Natural killer cell (primary cell): ENCODE measurements around the gene MPRIP. TPM values are rescaled to one million over a fixed set of nuclear protein-coding genes. Genes with fewer than 3 reads are reported as not detected.

ENCODE experiments used
- ATAC-seq, 3 donors: fragments of 150-1000 bp in 2 of 3; fragments of 200-7000 bp in 1 of 3; cut with Tn5 transposase; 1 replicate in 1 of 3; 2 replicates in 2 of 3; pipeline ENCODE4 v1.10.0; 2021; ENCODE audit warnings: mild to moderate bottlenecking in 2 of 3, moderate library complexity in 2 of 3
- DNase-seq, 2 donors: peaks; one replicate each; pipeline versions ENCODE4 v3.0.0 to v3.0.0-alpha.2; 2013 to 2021; ENCODE audit warnings: mixed read lengths in 1 of 2
- H3K27ac ChIP-seq: one replicate; pipeline ENCODE4 v1.5.1; 2013; ENCODE audit warnings: mild to moderate bottlenecking, low read length
- H3K27me3 ChIP-seq: one replicate; pipeline ENCODE4 v1.6.1; 2013; ENCODE audit warnings: low read length; ENCODE audit not compliant: control insufficient read depth, insufficient read depth
- H3K36me3 ChIP-seq: one replicate; pipeline ENCODE4 v1.6.1; 2013; ENCODE audit warnings: low read length; ENCODE audit not compliant: control insufficient read depth, insufficient read depth
- H3K4me1 ChIP-seq: one replicate; pipeline ENCODE4 v1.6.1; 2013; ENCODE audit warnings: low read length; ENCODE audit not compliant: control insufficient read depth, insufficient read depth
- H3K4me3 ChIP-seq: one replicate; pipeline ENCODE4 v1.5.1; 2013; ENCODE audit warnings: low read length
- H3K9me3 ChIP-seq: one replicate; pipeline ENCODE4 v1.6.1; 2013; ENCODE audit warnings: low read length; ENCODE audit not compliant: control insufficient read depth, insufficient read depth
- H3K27ac Mint-ChIP-seq, 2 donors: one replicate each; pipeline ENCODE4 v1.8.0; 2022; ENCODE audit warnings: mild to moderate bottlenecking in 2 of 2, mixed read lengths in 2 of 2, moderate library complexity in 1 of 2
- H3K27me3 Mint-ChIP-seq, 2 donors: one replicate each; pipeline ENCODE4 v1.8.0; 2022; ENCODE audit warnings: low read depth in 2 of 2, mixed read lengths in 2 of 2
- H3K36me3 Mint-ChIP-seq: one replicate; pipeline ENCODE4 v1.8.0; 2022; ENCODE audit warnings: mixed read lengths
- H3K4me1 Mint-ChIP-seq, 2 donors: one replicate each; pipeline ENCODE4 v1.8.0; 2022; ENCODE audit warnings: mixed read lengths in 2 of 2
- H3K4me3 Mint-ChIP-seq: one replicate; pipeline ENCODE4 v1.8.0; 2022; ENCODE audit warnings: mild to moderate bottlenecking, moderate library complexity, mixed read lengths
- H3K9me3 Mint-ChIP-seq, 2 donors: one replicate each; pipeline ENCODE4 v1.8.0; 2022; ENCODE audit warnings: mixed read lengths in 2 of 2
- WGBS: methylation state at CpG from one replicate; pipeline ENCODE4 v1.1.7; 2013; ENCODE audit warnings: missing lambda C conversion rate; ENCODE audit not compliant: insufficient coverage; 5-methylcytosine and 5-hydroxymethylcytosine counted together
- intact Hi-C: fragments of 100-400 bp; cut with micrococcal nuclease; formaldehyde crosslinking; loops from one replicate; pipeline ENCODE4 v1.14.2; 2022
- total RNA-seq, 4 donors: library from RNA; stranded (reverse); fragments of 120-200 nt in 1 of 4; gene quantifications; one replicate each; pipeline versions ENCODE4 v1.2.3 to v1.2.4, GENCODE V29; 2013 to 2022
- TF ChIP-seq, protein P1 (sequence below): fragments of 200-600 bp; IDR thresholded peaks from one replicate; pipeline ENCODE4 v1.8.0; 2022; ENCODE audit warnings: antibody characterized with exemption

Gene MPRIP
- total RNA-seq, 3 donors from 2014 or later (not counting 1 experiment from before 2014, with no cell fraction given) = 225 to 272 (median 229) TPM

DNA sequence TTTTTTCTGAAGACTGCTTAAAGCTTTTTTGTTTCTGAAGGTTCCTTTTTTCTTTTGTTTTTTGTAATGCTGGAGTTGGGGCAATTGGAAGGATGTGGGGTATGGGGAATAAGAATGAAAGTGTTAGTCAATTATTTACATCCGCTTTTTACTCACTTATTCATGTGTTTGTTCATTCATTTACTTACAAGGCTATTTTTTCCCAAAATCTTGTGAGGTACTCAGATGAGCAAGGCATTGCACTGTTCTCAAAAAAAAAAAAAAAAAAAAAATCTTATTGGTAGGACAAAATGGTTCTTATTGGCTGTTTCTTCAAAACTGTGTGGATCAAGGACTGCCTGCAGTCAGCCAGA is 108.2 kb downstream of the MPRIP start:
- H3K4me3 ChIP-seq = no peak overlapping the region
- peaks cover 75% of the 10 kb centered on the region for H3K36me3 ChIP-seq
- H3K9me3 Mint-ChIP-seq = no peaks in the 10 kb centered on the region
- DNase-seq (no peak), ATAC-seq (no peak)
- WGBS = no CpG with 5 or more reads among the region's 1 CpG
- peaks cover 25% of the 10 kb centered on the region for H3K4me1 ChIP-seq
- H3K4me1 Mint-ChIP-seq = peaks cover 32 to 41% of the 10 kb centered on the region in 2 donors
- no peak overlapping the region for H3K4me3 Mint-ChIP-seq
- H3K36me3 Mint-ChIP-seq = peaks cover 12% of the 10 kb centered on the region
- no peak overlapping the region for H3K27ac Mint-ChIP-seq
- no peak overlapping the region for H3K27ac ChIP-seq
- H3K9me3 ChIP-seq = no peaks in the 10 kb centered on the region
- no peaks in the 10 kb centered on the region for H3K27me3 Mint-ChIP-seq
- intact Hi-C loops = no loop called here
- H3K27me3 ChIP-seq = no peaks in the 10 kb centered on the region
- TF ChIP-seq, protein P1, sequence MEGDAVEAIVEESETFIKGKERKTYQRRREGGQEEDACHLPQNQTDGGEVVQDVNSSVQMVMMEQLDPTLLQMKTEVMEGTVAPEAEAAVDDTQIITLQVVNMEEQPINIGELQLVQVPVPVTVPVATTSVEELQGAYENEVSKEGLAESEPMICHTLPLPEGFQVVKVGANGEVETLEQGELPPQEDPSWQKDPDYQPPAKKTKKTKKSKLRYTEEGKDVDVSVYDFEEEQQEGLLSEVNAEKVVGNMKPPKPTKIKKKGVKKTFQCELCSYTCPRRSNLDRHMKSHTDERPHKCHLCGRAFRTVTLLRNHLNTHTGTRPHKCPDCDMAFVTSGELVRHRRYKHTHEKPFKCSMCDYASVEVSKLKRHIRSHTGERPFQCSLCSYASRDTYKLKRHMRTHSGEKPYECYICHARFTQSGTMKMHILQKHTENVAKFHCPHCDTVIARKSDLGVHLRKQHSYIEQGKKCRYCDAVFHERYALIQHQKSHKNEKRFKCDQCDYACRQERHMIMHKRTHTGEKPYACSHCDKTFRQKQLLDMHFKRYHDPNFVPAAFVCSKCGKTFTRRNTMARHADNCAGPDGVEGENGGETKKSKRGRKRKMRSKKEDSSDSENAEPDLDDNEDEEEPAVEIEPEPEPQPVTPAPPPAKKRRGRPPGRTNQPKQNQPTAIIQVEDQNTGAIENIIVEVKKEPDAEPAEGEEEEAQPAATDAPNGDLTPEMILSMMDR = no peak

DNA sequence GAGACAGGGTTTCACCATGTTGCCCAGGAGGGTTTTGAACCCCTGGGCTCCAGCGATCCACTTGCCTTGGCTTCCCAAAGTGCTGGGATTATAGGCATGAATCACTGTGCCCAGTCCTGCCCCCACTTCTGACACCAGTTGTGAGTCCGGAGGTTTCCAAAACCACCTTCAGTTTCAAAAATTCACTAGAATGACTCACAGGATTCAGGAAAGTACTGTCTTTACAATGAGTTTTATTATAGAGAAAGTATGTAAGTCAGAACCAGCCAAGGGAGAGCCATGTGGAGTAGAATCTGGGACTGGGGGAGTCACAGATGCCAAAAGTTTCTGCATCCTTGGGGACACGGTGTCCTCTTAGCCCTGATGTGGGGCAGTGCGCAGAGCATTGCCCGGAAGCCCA is 108.8 kb downstream of the MPRIP start:
- TF ChIP-seq, protein P1 = no peak
- Mint-ChIP-seq H3K36me3 (peaks cover 12% of the 10 kb centered on the region), H3K9me3 (no peaks in the 10 kb centered on the region), H3K4me1 (peaks cover 26 to 41% of the 10 kb centered on the region in 2 donors), H3K27ac (peak overlapping the region; percentile 29 to 58), H3K4me3 (no peak overlapping the region), H3K27me3 (no peaks in the 10 kb centered on the region)
- Histone ChIP-seq H3K27ac (no peak overlapping the region), H3K36me3 (peaks cover 75% of the 10 kb centered on the region), H3K27me3 (no peaks in the 10 kb centered on the region), H3K4me3 (no peak overlapping the region), H3K9me3 (no peaks in the 10 kb centered on the region), H3K4me1 (peaks cover 25% of the 10 kb centered on the region)
- DNase-seq = no peak
- 94% methylated on average over 5 of the region's 5 CpGs for WGBS
- intact Hi-C loops = no loop called here
- ATAC-seq = no peak

DNA sequence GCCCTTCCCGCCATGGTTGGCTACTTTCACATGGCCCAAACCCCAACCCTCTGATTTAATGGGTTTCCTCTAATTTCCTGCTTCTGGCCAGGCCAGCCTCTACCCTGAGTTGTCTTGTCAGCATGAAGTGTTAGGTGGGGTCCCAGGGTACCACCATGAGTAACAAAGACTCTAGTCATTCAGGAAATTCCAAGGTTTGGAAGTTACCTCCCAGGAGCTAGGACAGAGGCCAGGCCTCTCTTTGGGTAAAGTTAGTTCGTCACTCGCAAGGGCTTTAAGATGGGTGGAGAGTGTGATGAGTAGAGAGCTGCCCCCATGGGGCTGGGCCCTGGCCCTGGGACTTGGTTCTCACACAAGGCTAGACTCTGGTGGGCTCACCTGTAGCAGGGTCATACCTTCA is 109.3 kb downstream of the MPRIP start:
- Histone ChIP-seq H3K9me3 (no peaks in the 10 kb centered on the region), H3K36me3 (peaks cover 75% of the 10 kb centered on the region), H3K4me1 (peaks cover 25% of the 10 kb centered on the region), H3K27me3 (no peaks in the 10 kb centered on the region), H3K4me3 (no peak overlapping the region), H3K27ac (no peak overlapping the region)
- H3K9me3 Mint-ChIP-seq = no peaks in the 10 kb centered on the region
- peak overlapping the region; percentile 29 to 58 for H3K27ac Mint-ChIP-seq
- H3K36me3 Mint-ChIP-seq = peaks cover 12% of the 10 kb centered on the region
- intact Hi-C loops = no loop called here
- TF ChIP-seq, protein P1 = no peak
- DNase-seq = no peak
- WGBS = 95% methylated on average over 3 of the region's 3 CpGs
- H3K27me3 Mint-ChIP-seq = no peaks in the 10 kb centered on the region
- no peak overlapping the region for H3K4me3 Mint-ChIP-seq
- peaks cover 25 to 38% of the 10 kb centered on the region in 2 donors for H3K4me1 Mint-ChIP-seq
- ATAC-seq = no peak

DNA sequence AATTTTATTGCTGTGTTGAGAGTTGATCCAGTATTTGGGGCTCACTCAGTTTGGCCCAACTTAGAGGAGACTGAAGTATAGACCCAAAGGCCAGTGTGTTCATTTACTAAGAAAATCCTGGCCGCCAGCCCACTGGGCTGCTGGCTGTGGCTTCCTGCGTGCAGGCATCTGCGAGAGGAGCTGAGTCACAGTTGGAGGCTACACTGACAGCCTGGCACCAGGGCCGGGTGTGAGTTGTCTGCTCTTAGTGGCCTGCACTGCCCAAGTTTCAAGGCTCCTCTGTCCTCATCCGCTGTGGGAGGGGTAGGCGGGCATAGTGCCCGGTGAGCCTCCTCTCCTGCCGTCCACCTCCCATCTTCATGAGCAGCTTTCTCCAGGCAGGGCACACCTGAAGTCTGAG is 109.7 kb downstream of the MPRIP start:
- Mint-ChIP-seq H3K27ac (peak overlapping the region; percentile 57 to 58), H3K4me3 (no peak overlapping the region), H3K36me3 (peaks cover 12% of the 10 kb centered on the region), H3K27me3 (no peaks in the 10 kb centered on the region), H3K9me3 (no peaks in the 10 kb centered on the region), H3K4me1 (peaks cover 21 to 34% of the 10 kb centered on the region in 2 donors)
- DNase-seq (peak in 1 of 2 donors; percentile 27), ATAC-seq (peak in 2 of 3 donors; percentile 42 to 46)
- 31% methylated on average over 8 of the region's 8 CpGs for WGBS
- no peaks in the 10 kb centered on the region for H3K27me3 ChIP-seq
- TF ChIP-seq, protein P1 = no peak
- no peaks in the 10 kb centered on the region for H3K9me3 ChIP-seq
- H3K4me3 ChIP-seq = no peak overlapping the region
- peaks cover 25% of the 10 kb centered on the region for H3K4me1 ChIP-seq
- peaks cover 73% of the 10 kb centered on the region for H3K36me3 ChIP-seq
- intact Hi-C loops = no loop called here
- H3K27ac ChIP-seq = no peak overlapping the region
